ENCODE results near the gene TBPL1.

DNA sequence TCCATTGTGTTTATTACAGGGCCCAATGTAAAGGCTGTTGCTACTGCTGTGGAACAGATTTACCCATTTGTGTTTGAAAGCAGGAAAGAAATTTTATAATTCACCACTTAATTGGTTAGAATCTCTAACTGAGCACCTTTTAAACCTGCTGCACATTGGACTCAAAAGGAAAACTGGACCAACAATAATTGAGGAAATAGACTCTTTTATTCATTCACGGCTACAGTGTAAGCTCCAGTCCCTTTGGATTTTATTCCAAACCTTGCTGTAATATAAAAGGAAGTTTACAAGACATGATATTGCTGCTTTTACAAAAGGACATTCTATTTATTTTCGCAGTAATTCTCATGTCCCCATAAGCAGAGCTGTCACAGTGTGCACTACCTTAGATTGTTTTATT, 33.9 kb downstream of the TBPL1 start:
- TF ChIP-seq POLR2AphosphoS5 (IDR thresholded peaks at IDR 0.05) (no peak), POLR2A (IDR thresholded peaks at IDR 0.05) (no peak)
- TF ChIP-seq, protein P1, sequence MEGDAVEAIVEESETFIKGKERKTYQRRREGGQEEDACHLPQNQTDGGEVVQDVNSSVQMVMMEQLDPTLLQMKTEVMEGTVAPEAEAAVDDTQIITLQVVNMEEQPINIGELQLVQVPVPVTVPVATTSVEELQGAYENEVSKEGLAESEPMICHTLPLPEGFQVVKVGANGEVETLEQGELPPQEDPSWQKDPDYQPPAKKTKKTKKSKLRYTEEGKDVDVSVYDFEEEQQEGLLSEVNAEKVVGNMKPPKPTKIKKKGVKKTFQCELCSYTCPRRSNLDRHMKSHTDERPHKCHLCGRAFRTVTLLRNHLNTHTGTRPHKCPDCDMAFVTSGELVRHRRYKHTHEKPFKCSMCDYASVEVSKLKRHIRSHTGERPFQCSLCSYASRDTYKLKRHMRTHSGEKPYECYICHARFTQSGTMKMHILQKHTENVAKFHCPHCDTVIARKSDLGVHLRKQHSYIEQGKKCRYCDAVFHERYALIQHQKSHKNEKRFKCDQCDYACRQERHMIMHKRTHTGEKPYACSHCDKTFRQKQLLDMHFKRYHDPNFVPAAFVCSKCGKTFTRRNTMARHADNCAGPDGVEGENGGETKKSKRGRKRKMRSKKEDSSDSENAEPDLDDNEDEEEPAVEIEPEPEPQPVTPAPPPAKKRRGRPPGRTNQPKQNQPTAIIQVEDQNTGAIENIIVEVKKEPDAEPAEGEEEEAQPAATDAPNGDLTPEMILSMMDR (IDR thresholded peaks at IDR 0.05): no peak

Data from transverse colon (tissue), 4 donors.